Gastroesophageal sphincter (tissue), 3 donors: Measurements from ENCODE around the gene ACCSL.

Source experiments
- EP300 ChIP-seq: sonication (generic); formaldehyde crosslinking; IDR thresholded peaks from one replicate; pipeline ENCODE4 v1.6.1; 2017; ENCODE audit warnings: antibody characterized with exemption, mild to moderate bottlenecking
- POLR2AphosphoS5 ChIP-seq: sonication (generic); formaldehyde crosslinking; IDR thresholded peaks from one replicate; pipeline ENCODE4 v1.6.1; 2017; ENCODE audit warnings: antibody characterized with exemption
- TF ChIP-seq, protein P1 (sequence below), 4 experiments: fragments of 200-600 bp in 2 of 4; fragments of 450-650 bp in 2 of 4; sonication (generic) in 1 of 4; IDR thresholded peaks; one replicate each; pipeline ENCODE4 v1.5.1; 2017 to 2019; ENCODE audit warnings: antibody characterized with exemption in 4 of 4, mild to moderate bottlenecking in 2 of 4, moderate library complexity in 2 of 4

GRCh38 chr11:44096360-44097185 is 48.8 kb downstream of the ACCSL start:
- TF ChIP-seq, protein P1, sequence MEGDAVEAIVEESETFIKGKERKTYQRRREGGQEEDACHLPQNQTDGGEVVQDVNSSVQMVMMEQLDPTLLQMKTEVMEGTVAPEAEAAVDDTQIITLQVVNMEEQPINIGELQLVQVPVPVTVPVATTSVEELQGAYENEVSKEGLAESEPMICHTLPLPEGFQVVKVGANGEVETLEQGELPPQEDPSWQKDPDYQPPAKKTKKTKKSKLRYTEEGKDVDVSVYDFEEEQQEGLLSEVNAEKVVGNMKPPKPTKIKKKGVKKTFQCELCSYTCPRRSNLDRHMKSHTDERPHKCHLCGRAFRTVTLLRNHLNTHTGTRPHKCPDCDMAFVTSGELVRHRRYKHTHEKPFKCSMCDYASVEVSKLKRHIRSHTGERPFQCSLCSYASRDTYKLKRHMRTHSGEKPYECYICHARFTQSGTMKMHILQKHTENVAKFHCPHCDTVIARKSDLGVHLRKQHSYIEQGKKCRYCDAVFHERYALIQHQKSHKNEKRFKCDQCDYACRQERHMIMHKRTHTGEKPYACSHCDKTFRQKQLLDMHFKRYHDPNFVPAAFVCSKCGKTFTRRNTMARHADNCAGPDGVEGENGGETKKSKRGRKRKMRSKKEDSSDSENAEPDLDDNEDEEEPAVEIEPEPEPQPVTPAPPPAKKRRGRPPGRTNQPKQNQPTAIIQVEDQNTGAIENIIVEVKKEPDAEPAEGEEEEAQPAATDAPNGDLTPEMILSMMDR (IDR thresholded peaks at IDR 0.05) = no peak
- TF ChIP-seq EP300 (no peak), POLR2AphosphoS5 (no peak)
